ENCODE results near the gene ZNF536. TPM values are rescaled to one million over a fixed set of nuclear protein-coding genes. Genes with fewer than 3 reads are reported as not detected.

Gene ZNF536
- total and polyA plus RNA-seq, 10 of the 15 experiments (the other 5 are each of a cell fraction or from before 2014, with no cell fraction given): not detected

DNA sequence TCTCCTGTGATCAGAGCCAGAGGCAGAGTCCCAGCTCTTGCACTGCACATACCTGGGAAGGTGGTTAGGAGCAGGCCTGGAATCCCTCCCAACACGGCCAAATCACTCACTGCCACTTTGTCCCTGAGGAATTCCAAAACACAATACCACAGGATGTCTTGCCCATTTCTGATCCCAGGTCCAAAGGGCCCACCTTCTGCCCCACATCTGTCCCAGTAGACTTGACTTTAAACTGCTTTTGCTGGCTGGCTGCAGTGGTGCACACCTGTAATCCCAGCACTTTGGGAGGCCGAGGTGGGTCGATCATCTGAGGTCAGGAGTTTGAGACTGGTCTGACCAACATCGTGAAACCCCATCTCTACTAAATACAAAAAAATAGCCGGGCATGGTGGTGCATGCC is 18.9 kb downstream of the ZNF536 start:
- Histone ChIP-seq H3K4me1 (ENCODE audit: control insufficient read depth, insufficient read depth, low read length) (no peaks in the 10 kb centered on the region), H3K27me3 (replicated peaks in 1 of 2; ENCODE audit: control insufficient read depth in 2 of 2, insufficient read depth in 2 of 2, low read length in 1 of 2) (no peaks in the 10 kb centered on the region), H2AFZ (ENCODE audit: control insufficient read depth, low read depth, low read length) (no peak overlapping the region), H3K27ac (ENCODE audit: control insufficient read depth, insufficient read depth) (no peak overlapping the region), H4K20me1 (ENCODE audit: control insufficient read depth, insufficient read depth) (no peaks in the 10 kb centered on the region), H3K9ac (ENCODE audit: control insufficient read depth, insufficient read depth, low read length) (no peak overlapping the region), H3K4me2 (ENCODE audit: control insufficient read depth, insufficient read depth) (no peak overlapping the region), H3K36me3 (ENCODE audit: control insufficient read depth in 2 of 2, insufficient read depth in 2 of 2, low read length in 1 of 2) (no peaks in the 10 kb centered on the region), H3K79me2 (ENCODE audit: control insufficient read depth, insufficient read depth, low read length) (no peaks in the 10 kb centered on the region), H3K9me3 (replicated peaks; ENCODE audit: control insufficient read depth, insufficient read depth, low read length) (no peaks in the 10 kb centered on the region), H3K4me3 (no peak overlapping the region)
- in situ Hi-C loops (cut with MboI): no loop called here
- ATAC-seq (no peak), FAIRE-seq (no peak), DNase-seq (ENCODE audit: low read depth, low spot score) (no peak)
- WGBS (ENCODE audit: insufficient coverage, insufficient replicate concordance, low lambda C conversion rate, missing lambda C conversion rate): 42% methylated on average over 4 of the region's 5 CpGs
- CTCF ChIA-PET: no interaction called here
- BruUV-seq (replicated peaks): no TSS peak
- no peak for TF ChIP-seq ZBTB11 (CRISPR knock-in tag; IDR thresholded peaks at IDR 0.05)
- no peak for TF ChIP-seq ZNF274 (IDR thresholded peaks at IDR 0.05; ENCODE audit: insufficient read depth, insufficient read length)
- no peak for TF ChIP-seq PAX8 (IDR thresholded peaks at IDR 0.05)
- no peak for TF ChIP-seq GATAD2B (conservative IDR thresholded peaks at IDR 0.05; ENCODE audit: low read depth)
- no peak for TF ChIP-seq EP300 (IDR thresholded peaks at IDR 0.05; ENCODE audit: borderline replicate concordance in 1 of 2, control insufficient read depth in 1 of 2, low read depth in 2 of 2, low read length in 2 of 2)
- intact Hi-C loops (cut with micrococcal nuclease; ENCODE audit: unreplicated experiment): no loop called here
- RAD21 ChIA-PET (ENCODE audit: unreplicated experiment): no interaction called here
- POLR2A ChIA-PET: no interaction called here
- SMC1A ChIA-PET (ENCODE audit: uncharacterized antibody, unreplicated experiment): no interaction called here
